SU-DHL-6 (cell line): Measurements from ENCODE around the gene NACC1.
"Not testable (repeated sequence)": the region's sequence is repeated elsewhere in the genome, so short reads cannot be mapped to it uniquely, and the experiment has no call there.

ENCODE experiments used
- CTCF ChIP-seq: fragments of 200-600 bp; sonication (generic); IDR thresholded peaks from one replicate; pipeline ENCODE4 v1.5.1; 2017; ENCODE audit warnings: antibody characterized with exemption, mild to moderate bottlenecking, low read length, moderate library complexity; ENCODE audit not compliant: insufficient read depth, poor library complexity, severe bottlenecking
- EZH2phosphoT487 ChIP-seq: fragments of 200-600 bp; sonication (generic), shearing (Covaris generic); conservative IDR thresholded peaks from 2 replicates; pipeline ENCODE4 v1.6.1; 2018; ENCODE audit warnings: mild to moderate bottlenecking, antibody characterized with exemption, low read length, moderate library complexity, mixed read lengths

GRCh38 chr19:13178291-13178690 is 60.2 kb downstream of the NACC1 start:
- TF ChIP-seq EZH2phosphoT487, CTCF: not testable (repeated sequence)
